Body of pancreas (tissue), 4 donors: ENCODE data around the gene RBM38. TPM values are rescaled to one million over a fixed set of nuclear protein-coding genes. Genes with fewer than 3 reads are reported as not detected.
A peak's percentile ranks its signal among the peaks of the same experiment; 100 is the strongest.

ENCODE experiments used
- ATAC-seq: fragments of 150-250 bp; one replicate; pipeline ENCODE4 v1.9.1; 2016
- DNase-seq, 4 donors: peaks; one replicate each; pipeline ENCODE4 v3.0.0-alpha.2; 2019
- H3K27ac ChIP-seq, 4 donors: fragments of 200-600 bp; sonication (generic); 1 replicate in 3 of 4; 2 replicates in 1 of 4; pipeline versions ENCODE4 v1.5.1 to v1.6.1; 2016 to 2019; ENCODE audit warnings: mild to moderate bottlenecking in 1 of 4, mixed read lengths in 1 of 4, moderate library complexity in 1 of 4
- H3K27me3 ChIP-seq, 2 donors: fragments of 200-600 bp; sonication (generic); one replicate each; pipeline ENCODE4 v1.6.0; 2016; ENCODE audit warnings: mild to moderate bottlenecking in 1 of 2
- H3K36me3 ChIP-seq, 2 donors: fragments of 200-600 bp; sonication (generic); replicated peaks in 1 of 2; 2 replicates each; pipeline ENCODE4 v1.5.1; 2016; ENCODE audit warnings: low read depth in 2 of 2; ENCODE audit not compliant: insufficient read depth in 1 of 2
- H3K4me1 ChIP-seq: fragments of 200-600 bp; sonication (generic); one replicate; pipeline ENCODE4 v1.6.0; 2016
- H3K4me3 ChIP-seq, 2 donors: fragments of 200-600 bp; sonication (generic); 1 replicate in 1 of 2; 2 replicates in 1 of 2; pipeline ENCODE4 v1.5.1; 2016 to 2019
- H3K9me3 ChIP-seq, 3 donors: fragments of 200-600 bp; sonication (generic); 1 replicate in 2 of 3; 2 replicates in 1 of 3; pipeline ENCODE4 v1.5.1; 2016
- POLR2A ChIP-seq, 3 donors: fragments of 450-650 bp; IDR thresholded peaks; one replicate each; pipeline ENCODE4 v1.6.1; 2016; ENCODE audit warnings: antibody characterized with exemption in 3 of 3, mild to moderate bottlenecking in 2 of 3
- WGBS, 2 donors: methylation state at CpG; one replicate each; pipeline ENCODE4 v1.1.5; 2017; 5-methylcytosine and 5-hydroxymethylcytosine counted together
- intact Hi-C: fragments of 100-400 bp; cut with DNase I; formaldehyde crosslinking; loops from one replicate; pipeline ENCODE4 v1.15.1; 2023
- total RNA-seq, 2 donors: library from RNA; depleted of rRNA; stranded (reverse); fragments of >200 nt; gene quantifications; one replicate each; pipeline ENCODE4 v1.1.0, GENCODE V29; 2016
- TF ChIP-seq, protein P1 (sequence below), 7 experiments: fragments of 450-650 bp in 4 of 7; fragments of 200-600 bp in 3 of 7; sonication (generic) in 3 of 7; IDR thresholded peaks; one replicate each; pipeline ENCODE4 v1.5.1; 2016 to 2019; ENCODE audit warnings: antibody characterized with exemption in 7 of 7

Gene RBM38
- total RNA-seq, 2 donors from 2014 or later, result 5.6 to 12.7 TPM

DNA sequence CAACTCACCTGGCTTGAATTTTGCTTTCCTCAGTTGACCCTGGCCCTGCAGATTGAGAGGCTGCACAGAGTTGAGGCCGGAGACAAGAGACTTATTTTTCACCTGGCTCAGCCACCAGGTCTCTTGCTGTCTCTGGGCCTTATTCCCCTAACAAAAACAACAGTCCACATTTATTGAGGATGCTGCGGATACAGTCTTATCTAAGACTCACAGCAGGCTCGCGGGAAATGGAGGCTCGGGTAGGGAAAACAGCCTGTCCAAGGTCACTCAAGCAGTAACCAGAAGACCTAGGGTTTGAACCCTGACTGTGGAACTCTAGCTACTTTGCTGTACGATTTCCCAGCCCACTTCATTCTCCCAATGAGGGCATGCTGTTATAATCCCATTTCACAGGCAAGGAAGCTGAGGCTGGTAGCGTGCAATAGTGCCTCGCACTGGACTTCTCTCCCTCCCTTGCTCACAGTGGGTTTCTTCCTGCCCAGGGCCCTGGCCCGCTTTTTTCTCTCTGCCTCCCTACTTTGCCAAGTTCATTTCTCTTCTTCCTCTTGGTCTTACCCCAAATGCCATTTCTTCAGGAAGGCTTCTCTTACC is 57.7 kb downstream of the RBM38 start:
- DNase-seq, result no peak
- no peaks in the 10 kb centered on the region for H3K36me3 ChIP-seq
- intact Hi-C loops, result loop anchor here (5.0 kb wide), 1 partner anchor 62 kb away; no protein-coding TSS in a partner anchor
- H3K9me3 ChIP-seq, result no peaks in the 10 kb centered on the region
- TF ChIP-seq, protein P1, sequence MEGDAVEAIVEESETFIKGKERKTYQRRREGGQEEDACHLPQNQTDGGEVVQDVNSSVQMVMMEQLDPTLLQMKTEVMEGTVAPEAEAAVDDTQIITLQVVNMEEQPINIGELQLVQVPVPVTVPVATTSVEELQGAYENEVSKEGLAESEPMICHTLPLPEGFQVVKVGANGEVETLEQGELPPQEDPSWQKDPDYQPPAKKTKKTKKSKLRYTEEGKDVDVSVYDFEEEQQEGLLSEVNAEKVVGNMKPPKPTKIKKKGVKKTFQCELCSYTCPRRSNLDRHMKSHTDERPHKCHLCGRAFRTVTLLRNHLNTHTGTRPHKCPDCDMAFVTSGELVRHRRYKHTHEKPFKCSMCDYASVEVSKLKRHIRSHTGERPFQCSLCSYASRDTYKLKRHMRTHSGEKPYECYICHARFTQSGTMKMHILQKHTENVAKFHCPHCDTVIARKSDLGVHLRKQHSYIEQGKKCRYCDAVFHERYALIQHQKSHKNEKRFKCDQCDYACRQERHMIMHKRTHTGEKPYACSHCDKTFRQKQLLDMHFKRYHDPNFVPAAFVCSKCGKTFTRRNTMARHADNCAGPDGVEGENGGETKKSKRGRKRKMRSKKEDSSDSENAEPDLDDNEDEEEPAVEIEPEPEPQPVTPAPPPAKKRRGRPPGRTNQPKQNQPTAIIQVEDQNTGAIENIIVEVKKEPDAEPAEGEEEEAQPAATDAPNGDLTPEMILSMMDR (IDR thresholded peaks at IDR 0.05), result no peak
- no peak for TF ChIP-seq POLR2A (IDR thresholded peaks at IDR 0.05)
- H3K27ac ChIP-seq, result no peak overlapping the region
- no peak overlapping the region for H3K4me3 ChIP-seq
- WGBS, 2 donors, result 72 to 79% methylated on average over 9 of the region's 9 CpGs
- no peaks in the 10 kb centered on the region for H3K27me3 ChIP-seq
- ATAC-seq, result no peak
- no peaks in the 10 kb centered on the region for H3K4me1 ChIP-seq

DNA sequence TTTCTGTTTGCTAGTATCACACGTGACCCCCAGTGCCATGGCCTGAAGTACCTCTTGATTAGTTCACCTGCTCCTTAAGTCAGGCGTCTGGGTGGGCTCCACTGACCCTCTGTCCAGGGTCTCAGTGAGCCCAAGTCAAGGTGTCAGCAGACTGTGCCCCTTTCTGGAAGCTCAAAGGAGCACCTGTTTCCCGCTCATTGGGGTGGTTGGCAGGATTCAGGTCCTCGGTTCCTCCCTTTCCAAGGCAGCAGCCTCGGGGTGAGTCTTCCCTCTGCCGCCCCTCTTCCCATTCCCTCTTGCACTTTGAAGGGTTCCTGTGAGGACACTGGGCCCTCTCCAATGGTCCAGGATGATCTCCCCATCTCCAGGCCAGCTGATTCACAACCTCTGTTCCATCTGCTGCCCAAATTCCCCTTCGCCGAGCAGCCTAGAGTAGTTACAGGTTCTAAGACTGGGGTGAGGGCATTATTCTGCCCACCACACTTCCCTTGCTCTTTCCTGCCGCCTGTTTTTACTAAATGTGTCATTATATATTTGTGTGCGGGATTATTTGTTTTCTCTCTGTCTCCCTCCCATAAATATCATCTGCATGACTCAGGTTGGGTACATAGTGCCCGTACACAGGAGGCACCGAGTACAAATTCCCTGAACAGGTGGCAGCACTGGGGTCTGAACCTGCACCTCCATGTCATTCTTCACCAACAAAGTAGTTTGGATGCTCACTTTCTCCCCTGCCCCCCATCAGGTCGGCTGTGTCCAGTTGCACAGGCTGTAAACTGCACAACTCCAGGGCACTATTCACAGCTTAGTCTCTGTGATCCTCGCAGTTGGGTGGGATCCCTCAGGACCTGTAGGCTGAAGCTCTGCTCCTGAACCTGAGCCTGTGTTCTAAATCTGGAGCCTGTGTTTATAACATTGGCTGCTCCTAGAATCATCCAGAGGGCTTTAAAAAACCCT is 58.5 kb downstream of the RBM38 start:
- Histone ChIP-seq H3K9me3 (no peaks in the 10 kb centered on the region), H3K36me3 (no peaks in the 10 kb centered on the region), H3K27me3 (no peaks in the 10 kb centered on the region), H3K4me3 (no peak overlapping the region), H3K4me1 (no peaks in the 10 kb centered on the region), H3K27ac (no peak overlapping the region)
- no peak for DNase-seq
- WGBS, 2 donors, result 57 to 73% methylated on average over 14 of the region's 14 CpGs
- ATAC-seq, result no peak
- intact Hi-C loops, result loop anchor here (5.0 kb wide), 1 partner anchor 62 kb away; no protein-coding TSS in a partner anchor
- TF ChIP-seq POLR2A (IDR thresholded peaks at IDR 0.05), result no peak
- TF ChIP-seq, protein P1 (IDR thresholded peaks at IDR 0.05), result no peak

DNA sequence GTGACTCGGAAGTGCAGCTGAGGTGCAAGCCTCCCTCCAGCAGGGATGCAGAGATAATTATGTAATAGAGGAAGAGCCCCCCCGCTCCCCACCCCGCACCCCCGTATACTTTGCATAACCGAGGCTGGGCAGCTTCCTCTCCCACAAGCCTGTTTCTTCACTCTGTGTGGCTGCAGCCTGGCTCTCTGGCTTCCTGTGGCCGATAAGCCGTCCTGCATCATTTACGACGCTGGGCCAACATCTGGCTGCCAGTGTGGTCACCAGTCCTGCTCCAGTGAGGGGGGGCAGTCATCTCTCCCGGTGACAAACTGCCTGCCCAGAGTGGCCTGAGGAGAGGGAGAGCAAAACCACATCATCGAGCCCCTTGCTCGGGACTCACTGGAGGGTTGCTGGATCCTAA is 59.2 kb downstream of the RBM38 start:
- peak in 1 of 4 donors; percentile 67 for DNase-seq

DNA sequence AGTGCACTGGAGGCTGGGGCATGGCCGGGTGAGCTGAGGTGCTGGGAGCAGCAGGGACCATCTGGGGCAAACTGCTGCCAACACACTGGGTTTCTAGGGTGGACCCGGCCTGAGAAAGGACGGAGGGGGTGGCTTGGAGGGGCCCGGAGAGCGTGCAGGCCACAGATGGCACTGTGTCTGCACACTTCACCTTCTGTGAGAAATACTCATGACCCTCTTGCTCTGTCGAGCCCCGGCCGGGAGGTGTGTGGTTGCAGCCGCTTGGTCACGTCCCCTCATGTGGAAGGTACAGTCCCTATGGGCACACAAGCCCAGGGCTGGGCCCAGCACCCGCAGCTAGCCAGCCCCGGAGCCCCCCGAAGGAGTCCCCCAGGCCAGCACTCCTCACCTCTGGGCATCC is 59.7 kb downstream of the RBM38 start:
- ATAC-seq (no peak), DNase-seq (no peak)
- no peak for TF ChIP-seq POLR2A (IDR thresholded peaks at IDR 0.05)
- TF ChIP-seq, protein P1 (IDR thresholded peaks at IDR 0.05), result no peak
- no peaks in the 10 kb centered on the region for H3K4me1 ChIP-seq
- H3K4me3 ChIP-seq, result no peak overlapping the region
- no peaks in the 10 kb centered on the region for H3K27me3 ChIP-seq
- no peaks in the 10 kb centered on the region for H3K36me3 ChIP-seq
- WGBS, 2 donors, result 10 to 40% methylated on average over 2 to 13 of the region's 13 CpGs
- intact Hi-C loops, result no loop called here
- no peak overlapping the region for H3K27ac ChIP-seq
- no peaks in the 10 kb centered on the region for H3K9me3 ChIP-seq

More for the DNA sequence above, 59.2 kb downstream of the RBM38 start:
- Histone ChIP-seq H3K36me3 (no peaks in the 10 kb centered on the region), H3K9me3 (no peaks in the 10 kb centered on the region), H3K27ac (no peak overlapping the region), H3K27me3 (no peaks in the 10 kb centered on the region), H3K4me1 (no peaks in the 10 kb centered on the region), H3K4me3 (no peak overlapping the region)
- ATAC-seq, result no peak
- WGBS, 2 donors, result 32 to 34% methylated on average over 3 to 12 of the region's 12 CpGs
- no peak for TF ChIP-seq POLR2A (IDR thresholded peaks at IDR 0.05)
- TF ChIP-seq, protein P1 (IDR thresholded peaks at IDR 0.05), result no peak
- intact Hi-C loops, result no loop called here
